GM23338 (cell line): ENCODE data around the gene ANKRD11. TPM values are rescaled to one million over a fixed set of nuclear protein-coding genes. Genes with fewer than 3 reads are reported as not detected.

Experiments
- ATAC-seq: fragments of 200-7000 bp; cut with Tn5 transposase; 3 replicates; pipeline ENCODE4 v1.9.1; 2020
- DNase-seq: peaks from one replicate; pipeline ENCODE4 v3.0.0-alpha.2; 2015; ENCODE audit warnings: low spot score
- H2AFZ ChIP-seq: fragments of 200-600 bp; sonication (generic); 2 replicates; pipeline ENCODE4 v1.8.0; 2016; ENCODE audit warnings: antibody characterized with exemption, mild to moderate bottlenecking, moderate library complexity
- H3F3A ChIP-seq: fragments of 200-600 bp; sonication (generic); replicated peaks from 2 replicates; pipeline ENCODE4 v1.8.0; 2017; ENCODE audit warnings: antibody characterized with exemption, mixed run types, low read depth
- H3K27ac ChIP-seq: fragments of 200-600 bp; sonication (generic); 2 replicates; pipeline ENCODE4 v1.6.1; 2016; ENCODE audit warnings: low read depth
- H3K27me3 ChIP-seq: fragments of 200-600 bp; sonication (generic); 2 replicates; pipeline ENCODE4 v1.8.0; 2016; ENCODE audit warnings: mild to moderate bottlenecking, mixed run types, moderate library complexity; ENCODE audit not compliant: insufficient read depth
- H3K36me3 ChIP-seq: fragments of 200-600 bp; sonication (generic); 2 replicates; pipeline ENCODE4 v1.8.0; 2016; ENCODE audit warnings: mild to moderate bottlenecking; ENCODE audit not compliant: insufficient read depth
- H3K4me1 ChIP-seq: fragments of 200-600 bp; sonication (generic); 2 replicates; pipeline ENCODE4 v1.8.0; 2016; ENCODE audit warnings: mild to moderate bottlenecking, moderate library complexity; ENCODE audit not compliant: insufficient read depth
- H3K4me2 ChIP-seq: fragments of 200-600 bp; sonication (generic); 2 replicates; pipeline ENCODE4 v1.7.1; 2017; ENCODE audit warnings: mixed run types
- H3K4me3 ChIP-seq: fragments of 200-600 bp; sonication (generic); 2 replicates; pipeline ENCODE4 v1.6.1; 2016; ENCODE audit warnings: mixed run types
- H3K79me2 ChIP-seq: fragments of 200-600 bp; sonication (generic); replicated peaks from 2 replicates; pipeline ENCODE4 v1.8.0; 2017; ENCODE audit warnings: mild to moderate bottlenecking; ENCODE audit not compliant: insufficient read depth
- H3K9me2 ChIP-seq: fragments of 200-600 bp; sonication (generic); 2 replicates; pipeline ENCODE4 v1.8.0; 2017; ENCODE audit not compliant: insufficient read depth
- H4K20me1 ChIP-seq: fragments of 200-600 bp; sonication (generic); replicated peaks from 2 replicates; pipeline ENCODE4 v1.8.0; 2017; ENCODE audit warnings: mild to moderate bottlenecking; ENCODE audit not compliant: insufficient read depth
- H3K27ac Mint-ChIP-seq: 2 replicates; pipeline ENCODE4 v1.8.0; 2020; ENCODE audit warnings: inconsistent platforms, mild to moderate bottlenecking, moderate library complexity, mixed read lengths
- H3K27me3 Mint-ChIP-seq: 3 replicates; pipeline ENCODE4 v1.8.0; 2022; ENCODE audit warnings: low read depth, mild to moderate bottlenecking, moderate library complexity, mixed read lengths, inconsistent platforms; ENCODE audit not compliant: insufficient read depth, poor library complexity
- H3K36me3 Mint-ChIP-seq: 3 replicates; pipeline ENCODE4 v1.8.0; 2021; ENCODE audit warnings: low read depth, mild to moderate bottlenecking, inconsistent platforms, moderate library complexity, mixed read lengths
- H3K4me1 Mint-ChIP-seq: 3 replicates; pipeline ENCODE4 v1.8.0; 2020; ENCODE audit warnings: mild to moderate bottlenecking, inconsistent platforms, mixed read lengths
- H3K4me3 Mint-ChIP-seq: 3 replicates; pipeline ENCODE4 v1.8.0; 2021; ENCODE audit warnings: moderate library complexity, mild to moderate bottlenecking, inconsistent platforms, mixed read lengths
- H3K9me3 Mint-ChIP-seq: 3 replicates; pipeline ENCODE4 v1.8.0; 2020; ENCODE audit warnings: moderate library complexity, mild to moderate bottlenecking, inconsistent platforms, mixed read lengths
- CREB1 ChIP-seq: fragments of 250-450 bp; sonication (Bioruptor Pico); IDR thresholded peaks from 2 replicates; pipeline ENCODE4 v1.5.0; 2020; ENCODE audit warnings: low read depth, mild to moderate bottlenecking, moderate library complexity
- EZH2 ChIP-seq: fragments of 200-600 bp; sonication (generic); IDR thresholded peaks from one replicate; pipeline ENCODE4 v1.8.0; 2017; ENCODE audit warnings: antibody characterized with exemption, mild to moderate bottlenecking, low read depth; ENCODE audit not compliant: unreplicated experiment
- EZH2phosphoT487 ChIP-seq: fragments of 200-600 bp; sonication (generic); IDR thresholded peaks from one replicate; pipeline ENCODE4 v1.8.1; 2018; ENCODE audit warnings: antibody characterized with exemption; ENCODE audit not compliant: unreplicated experiment
- JUNB ChIP-seq: IDR thresholded peaks from one replicate; pipeline ENCODE4 v1.6.1; 2016; ENCODE audit warnings: antibody characterized with exemption; ENCODE audit not compliant: unreplicated experiment
- NANOG ChIP-seq: IDR thresholded peaks from 2 replicates; pipeline ENCODE4 v1.6.1; 2016; ENCODE audit warnings: antibody characterized with exemption, borderline replicate concordance
- POLR2AphosphoS5 ChIP-seq: IDR thresholded peaks from 2 replicates; pipeline ENCODE4 v1.6.1; 2016; ENCODE audit warnings: antibody characterized with exemption, low read depth
- STAT1 ChIP-seq: IDR thresholded peaks from one replicate; pipeline ENCODE4 v1.6.1; 2016; ENCODE audit warnings: antibody characterized with exemption; ENCODE audit not compliant: unreplicated experiment
- ZNF114 ChIP-seq: fragments of 250-450 bp; sonication (Bioruptor Pico); IDR thresholded peaks from 2 replicates; pipeline ENCODE4 v1.5.0; 2020; ENCODE audit warnings: mild to moderate bottlenecking, moderate library complexity
- ZNF331 ChIP-seq: fragments of 250-450 bp; sonication (Bioruptor Pico); IDR thresholded peaks from 2 replicates; pipeline ENCODE4 v1.5.0; 2020; ENCODE audit warnings: low read depth, mild to moderate bottlenecking, moderate library complexity
- polyA plus RNA-seq: library from polyadenylated mRNA; unstranded; fragments of >200 nt; fragmentation: Nextera tagmentation; extraction: Ambion mirVana; gene quantifications from 2 replicates; pipeline ENCODE4 v1.2.1, GENCODE V29; 2016
- total RNA-seq: library from RNA; depleted of rRNA; stranded (reverse); fragments of >200 nt; shearing (Covaris generic); gene quantifications from 2 replicates; pipeline ENCODE4 v1.2.3, GENCODE V29; 2014
- TF ChIP-seq, protein P1 (sequence below): fragments of 250-450 bp; sonication (Bioruptor Pico); IDR thresholded peaks from 2 replicates; pipeline ENCODE4 v1.5.0; 2020; ENCODE audit warnings: mild to moderate bottlenecking, moderate library complexity
- TF ChIP-seq, protein P2 (sequence below), 2 experiments: fragments of 200-600 bp in 1 of 2; sonication (generic) in 1 of 2; conservative IDR thresholded peaks; 2 replicates each; pipeline versions ENCODE4 v1.5.1 to v1.6.1; 2016 to 2017; ENCODE audit warnings: antibody characterized with exemption in 2 of 2, low read depth in 2 of 2, mild to moderate bottlenecking in 2 of 2, moderate library complexity in 1 of 2
- TF ChIP-seq, protein P3 (sequence below): IDR thresholded peaks from one replicate; pipeline ENCODE4 v1.6.1; 2018; ENCODE audit warnings: antibody characterized with exemption; ENCODE audit not compliant: unreplicated experiment
- TF ChIP-seq, protein P4 (sequence below): IDR thresholded peaks from 2 replicates; pipeline ENCODE4 v1.6.1; 2016; ENCODE audit warnings: antibody characterized with exemption

ANKRD11 gene
- total and polyA plus RNA-seq, 2 experiments from 2014 or later, result 130 to 159 TPM

DNA sequence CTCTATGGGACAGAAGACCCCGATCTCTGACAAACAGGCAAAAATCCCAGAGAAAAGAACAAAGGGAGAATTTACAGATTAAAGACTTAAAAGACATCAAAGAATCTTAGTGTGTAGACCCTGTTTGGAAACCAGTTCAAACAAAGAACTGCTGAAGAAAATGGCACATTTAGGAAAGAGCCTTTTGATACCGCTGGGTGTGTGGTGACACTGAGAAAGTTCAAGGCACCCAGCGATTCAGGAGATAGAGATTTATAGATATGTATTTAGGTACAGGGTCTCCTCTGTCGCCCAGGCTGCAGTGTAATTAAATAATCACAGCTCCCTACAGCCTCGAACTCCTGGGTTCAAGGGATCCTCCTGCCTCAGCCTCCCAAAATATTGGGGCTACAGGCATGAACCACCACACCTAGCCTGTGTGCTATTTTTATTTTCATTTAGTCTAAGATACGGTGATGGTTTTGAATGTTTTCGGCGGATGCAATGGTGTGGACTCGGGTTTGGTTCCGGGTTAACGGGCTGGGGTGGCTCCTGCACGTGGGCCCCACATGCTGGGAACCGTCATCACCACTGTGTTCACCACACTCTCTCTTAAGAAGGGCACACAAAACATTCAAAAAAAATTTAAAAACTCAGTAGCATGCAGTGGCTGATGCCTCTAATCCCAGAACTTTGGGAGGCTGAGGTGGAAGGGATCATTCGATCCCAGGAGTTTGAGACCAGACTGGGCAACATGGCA, 158.8 kb downstream of the ANKRD11 start:
- Mint-ChIP-seq H3K27me3 (peaks cover 8% of the 10 kb centered on the region), H3K4me1 (peaks cover 66% of the 10 kb centered on the region), H3K36me3 (peaks cover 3% of the 10 kb centered on the region; the same call in 1 of the 3 replicates), H3K4me3 (no peak overlapping the region), H3K9me3 (no peaks in the 10 kb centered on the region), H3K27ac (no peak overlapping the region)
- TF ChIP-seq EZH2phosphoT487, result no peak
- TF ChIP-seq JUNB, result no peak
- TF ChIP-seq CREB1 (CRISPR knock-in tag), result no peak
- TF ChIP-seq, protein P1, sequence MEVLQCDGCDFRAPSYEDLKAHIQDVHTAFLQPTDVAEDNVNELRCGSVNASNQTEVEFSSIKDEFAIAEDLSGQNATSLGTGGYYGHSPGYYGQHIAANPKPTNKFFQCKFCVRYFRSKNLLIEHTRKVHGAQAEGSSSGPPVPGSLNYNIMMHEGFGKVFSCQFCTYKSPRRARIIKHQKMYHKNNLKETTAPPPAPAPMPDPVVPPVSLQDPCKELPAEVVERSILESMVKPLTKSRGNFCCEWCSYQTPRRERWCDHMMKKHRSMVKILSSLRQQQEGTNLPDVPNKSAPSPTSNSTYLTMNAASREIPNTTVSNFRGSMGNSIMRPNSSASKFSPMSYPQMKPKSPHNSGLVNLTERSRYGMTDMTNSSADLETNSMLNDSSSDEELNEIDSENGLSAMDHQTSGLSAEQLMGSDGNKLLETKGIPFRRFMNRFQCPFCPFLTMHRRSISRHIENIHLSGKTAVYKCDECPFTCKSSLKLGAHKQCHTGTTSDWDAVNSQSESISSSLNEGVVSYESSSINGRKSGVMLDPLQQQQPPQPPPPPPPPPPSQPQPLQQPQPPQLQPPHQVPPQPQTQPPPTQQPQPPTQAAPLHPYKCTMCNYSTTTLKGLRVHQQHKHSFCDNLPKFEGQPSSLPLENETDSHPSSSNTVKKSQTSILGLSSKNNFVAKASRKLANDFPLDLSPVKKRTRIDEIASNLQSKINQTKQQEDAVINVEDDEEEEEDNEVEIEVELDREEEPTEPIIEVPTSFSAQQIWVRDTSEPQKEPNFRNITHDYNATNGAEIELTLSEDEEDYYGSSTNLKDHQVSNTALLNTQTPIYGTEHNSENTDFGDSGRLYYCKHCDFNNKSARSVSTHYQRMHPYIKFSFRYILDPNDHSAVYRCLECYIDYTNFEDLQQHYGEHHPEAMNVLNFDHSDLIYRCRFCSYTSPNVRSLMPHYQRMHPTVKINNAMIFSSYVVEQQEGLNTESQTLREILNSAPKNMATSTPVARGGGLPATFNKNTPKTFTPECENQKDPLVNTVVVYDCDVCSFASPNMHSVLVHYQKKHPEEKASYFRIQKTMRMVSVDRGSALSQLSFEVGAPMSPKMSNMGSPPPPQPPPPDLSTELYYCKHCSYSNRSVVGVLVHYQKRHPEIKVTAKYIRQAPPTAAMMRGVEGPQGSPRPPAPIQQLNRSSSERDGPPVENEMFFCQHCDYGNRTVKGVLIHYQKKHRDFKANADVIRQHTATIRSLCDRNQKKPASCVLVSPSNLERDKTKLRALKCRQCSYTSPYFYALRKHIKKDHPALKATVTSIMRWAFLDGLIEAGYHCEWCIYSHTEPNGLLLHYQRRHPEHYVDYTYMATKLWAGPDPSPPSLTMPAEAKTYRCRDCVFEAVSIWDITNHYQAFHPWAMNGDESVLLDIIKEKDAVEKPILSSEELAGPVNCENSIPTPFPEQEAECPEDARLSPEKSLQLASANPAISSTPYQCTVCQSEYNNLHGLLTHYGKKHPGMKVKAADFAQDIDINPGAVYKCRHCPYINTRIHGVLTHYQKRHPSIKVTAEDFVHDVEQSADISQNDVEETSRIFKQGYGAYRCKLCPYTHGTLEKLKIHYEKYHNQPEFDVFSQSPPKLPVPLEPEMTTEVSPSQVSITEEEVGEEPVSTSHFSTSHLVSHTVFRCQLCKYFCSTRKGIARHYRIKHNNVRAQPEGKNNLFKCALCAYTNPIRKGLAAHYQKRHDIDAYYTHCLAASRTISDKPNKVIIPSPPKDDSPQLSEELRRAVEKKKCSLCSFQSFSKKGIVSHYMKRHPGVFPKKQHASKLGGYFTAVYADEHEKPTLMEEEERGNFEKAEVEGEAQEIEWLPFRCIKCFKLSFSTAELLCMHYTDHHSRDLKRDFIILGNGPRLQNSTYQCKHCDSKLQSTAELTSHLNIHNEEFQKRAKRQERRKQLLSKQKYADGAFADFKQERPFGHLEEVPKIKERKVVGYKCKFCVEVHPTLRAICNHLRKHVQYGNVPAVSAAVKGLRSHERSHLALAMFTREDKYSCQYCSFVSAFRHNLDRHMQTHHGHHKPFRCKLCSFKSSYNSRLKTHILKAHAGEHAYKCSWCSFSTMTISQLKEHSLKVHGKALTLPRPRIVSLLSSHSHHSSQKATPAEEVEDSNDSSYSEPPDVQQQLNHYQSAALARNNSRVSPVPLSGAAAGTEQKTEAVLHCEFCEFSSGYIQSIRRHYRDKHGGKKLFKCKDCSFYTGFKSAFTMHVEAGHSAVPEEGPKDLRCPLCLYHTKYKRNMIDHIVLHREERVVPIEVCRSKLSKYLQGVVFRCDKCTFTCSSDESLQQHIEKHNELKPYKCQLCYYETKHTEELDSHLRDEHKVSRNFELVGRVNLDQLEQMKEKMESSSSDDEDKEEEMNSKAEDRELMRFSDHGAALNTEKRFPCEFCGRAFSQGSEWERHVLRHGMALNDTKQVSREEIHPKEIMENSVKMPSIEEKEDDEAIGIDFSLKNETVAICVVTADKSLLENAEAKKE, result no peak
- TF ChIP-seq EZH2, result no peak
- TF ChIP-seq, protein P2, sequence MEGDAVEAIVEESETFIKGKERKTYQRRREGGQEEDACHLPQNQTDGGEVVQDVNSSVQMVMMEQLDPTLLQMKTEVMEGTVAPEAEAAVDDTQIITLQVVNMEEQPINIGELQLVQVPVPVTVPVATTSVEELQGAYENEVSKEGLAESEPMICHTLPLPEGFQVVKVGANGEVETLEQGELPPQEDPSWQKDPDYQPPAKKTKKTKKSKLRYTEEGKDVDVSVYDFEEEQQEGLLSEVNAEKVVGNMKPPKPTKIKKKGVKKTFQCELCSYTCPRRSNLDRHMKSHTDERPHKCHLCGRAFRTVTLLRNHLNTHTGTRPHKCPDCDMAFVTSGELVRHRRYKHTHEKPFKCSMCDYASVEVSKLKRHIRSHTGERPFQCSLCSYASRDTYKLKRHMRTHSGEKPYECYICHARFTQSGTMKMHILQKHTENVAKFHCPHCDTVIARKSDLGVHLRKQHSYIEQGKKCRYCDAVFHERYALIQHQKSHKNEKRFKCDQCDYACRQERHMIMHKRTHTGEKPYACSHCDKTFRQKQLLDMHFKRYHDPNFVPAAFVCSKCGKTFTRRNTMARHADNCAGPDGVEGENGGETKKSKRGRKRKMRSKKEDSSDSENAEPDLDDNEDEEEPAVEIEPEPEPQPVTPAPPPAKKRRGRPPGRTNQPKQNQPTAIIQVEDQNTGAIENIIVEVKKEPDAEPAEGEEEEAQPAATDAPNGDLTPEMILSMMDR (conservative IDR thresholded peaks at IDR 0.05; ENCODE audit: low read depth in 2 of 2), result no peak
- no peak for TF ChIP-seq ZNF331 (CRISPR knock-in tag)
- TF ChIP-seq, protein P3, sequence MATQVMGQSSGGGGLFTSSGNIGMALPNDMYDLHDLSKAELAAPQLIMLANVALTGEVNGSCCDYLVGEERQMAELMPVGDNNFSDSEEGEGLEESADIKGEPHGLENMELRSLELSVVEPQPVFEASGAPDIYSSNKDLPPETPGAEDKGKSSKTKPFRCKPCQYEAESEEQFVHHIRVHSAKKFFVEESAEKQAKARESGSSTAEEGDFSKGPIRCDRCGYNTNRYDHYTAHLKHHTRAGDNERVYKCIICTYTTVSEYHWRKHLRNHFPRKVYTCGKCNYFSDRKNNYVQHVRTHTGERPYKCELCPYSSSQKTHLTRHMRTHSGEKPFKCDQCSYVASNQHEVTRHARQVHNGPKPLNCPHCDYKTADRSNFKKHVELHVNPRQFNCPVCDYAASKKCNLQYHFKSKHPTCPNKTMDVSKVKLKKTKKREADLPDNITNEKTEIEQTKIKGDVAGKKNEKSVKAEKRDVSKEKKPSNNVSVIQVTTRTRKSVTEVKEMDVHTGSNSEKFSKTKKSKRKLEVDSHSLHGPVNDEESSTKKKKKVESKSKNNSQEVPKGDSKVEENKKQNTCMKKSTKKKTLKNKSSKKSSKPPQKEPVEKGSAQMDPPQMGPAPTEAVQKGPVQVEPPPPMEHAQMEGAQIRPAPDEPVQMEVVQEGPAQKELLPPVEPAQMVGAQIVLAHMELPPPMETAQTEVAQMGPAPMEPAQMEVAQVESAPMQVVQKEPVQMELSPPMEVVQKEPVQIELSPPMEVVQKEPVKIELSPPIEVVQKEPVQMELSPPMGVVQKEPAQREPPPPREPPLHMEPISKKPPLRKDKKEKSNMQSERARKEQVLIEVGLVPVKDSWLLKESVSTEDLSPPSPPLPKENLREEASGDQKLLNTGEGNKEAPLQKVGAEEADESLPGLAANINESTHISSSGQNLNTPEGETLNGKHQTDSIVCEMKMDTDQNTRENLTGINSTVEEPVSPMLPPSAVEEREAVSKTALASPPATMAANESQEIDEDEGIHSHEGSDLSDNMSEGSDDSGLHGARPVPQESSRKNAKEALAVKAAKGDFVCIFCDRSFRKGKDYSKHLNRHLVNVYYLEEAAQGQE, result no peak
- no peak for TF ChIP-seq ZNF114
- TF ChIP-seq NANOG, result no peak
- no peak for TF ChIP-seq POLR2AphosphoS5
- no peak for TF ChIP-seq STAT1
- TF ChIP-seq, protein P4, sequence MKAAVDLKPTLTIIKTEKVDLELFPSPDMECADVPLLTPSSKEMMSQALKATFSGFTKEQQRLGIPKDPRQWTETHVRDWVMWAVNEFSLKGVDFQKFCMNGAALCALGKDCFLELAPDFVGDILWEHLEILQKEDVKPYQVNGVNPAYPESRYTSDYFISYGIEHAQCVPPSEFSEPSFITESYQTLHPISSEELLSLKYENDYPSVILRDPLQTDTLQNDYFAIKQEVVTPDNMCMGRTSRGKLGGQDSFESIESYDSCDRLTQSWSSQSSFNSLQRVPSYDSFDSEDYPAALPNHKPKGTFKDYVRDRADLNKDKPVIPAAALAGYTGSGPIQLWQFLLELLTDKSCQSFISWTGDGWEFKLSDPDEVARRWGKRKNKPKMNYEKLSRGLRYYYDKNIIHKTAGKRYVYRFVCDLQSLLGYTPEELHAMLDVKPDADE, result no peak
- H3K36me3 ChIP-seq, result no peaks in the 10 kb centered on the region
- H3K4me1 ChIP-seq, result peaks cover 32% of the 10 kb centered on the region
- no peaks in the 10 kb centered on the region for H3K27me3 ChIP-seq
- peaks cover 96% of the 10 kb centered on the region for H3K79me2 ChIP-seq
- H3K9me2 ChIP-seq, result no peaks in the 10 kb centered on the region
- H3K4me2 ChIP-seq, result no peak overlapping the region
- peak overlapping the region; percentile 47 for H3K27ac ChIP-seq
- H3K4me3 ChIP-seq, result no peak overlapping the region
- DNase-seq (no peak), ATAC-seq (no peak)
- no peak overlapping the region for H2AFZ ChIP-seq
- peaks cover 7% of the 10 kb centered on the region; the same call in 1 of the 2 replicates for H3F3A ChIP-seq
- H4K20me1 ChIP-seq, result peaks cover 72% of the 10 kb centered on the region
